GM23338 (cell line): ENCODE results near the gene DDX60. TPM values are rescaled to one million over a fixed set of nuclear protein-coding genes. Genes with fewer than 3 reads are reported as not detected.

Experiments
- ATAC-seq: fragments of 200-7000 bp; cut with Tn5 transposase; 3 replicates; pipeline ENCODE4 v1.9.1; 2020
- DNase-seq: peaks from one replicate; pipeline ENCODE4 v3.0.0-alpha.2; 2015; ENCODE audit warnings: low spot score
- H2AFZ ChIP-seq: fragments of 200-600 bp; sonication (generic); 2 replicates; pipeline ENCODE4 v1.8.0; 2016; ENCODE audit warnings: antibody characterized with exemption, mild to moderate bottlenecking, moderate library complexity
- H3F3A ChIP-seq: fragments of 200-600 bp; sonication (generic); replicated peaks from 2 replicates; pipeline ENCODE4 v1.8.0; 2017; ENCODE audit warnings: antibody characterized with exemption, mixed run types, low read depth
- H3K27ac ChIP-seq: fragments of 200-600 bp; sonication (generic); 2 replicates; pipeline ENCODE4 v1.6.1; 2016; ENCODE audit warnings: low read depth
- H3K27me3 ChIP-seq: fragments of 200-600 bp; sonication (generic); 2 replicates; pipeline ENCODE4 v1.8.0; 2016; ENCODE audit warnings: mild to moderate bottlenecking, mixed run types, moderate library complexity; ENCODE audit not compliant: insufficient read depth
- H3K36me3 ChIP-seq: fragments of 200-600 bp; sonication (generic); 2 replicates; pipeline ENCODE4 v1.8.0; 2016; ENCODE audit warnings: mild to moderate bottlenecking; ENCODE audit not compliant: insufficient read depth
- H3K4me1 ChIP-seq: fragments of 200-600 bp; sonication (generic); 2 replicates; pipeline ENCODE4 v1.8.0; 2016; ENCODE audit warnings: mild to moderate bottlenecking, moderate library complexity; ENCODE audit not compliant: insufficient read depth
- H3K4me2 ChIP-seq: fragments of 200-600 bp; sonication (generic); 2 replicates; pipeline ENCODE4 v1.7.1; 2017; ENCODE audit warnings: mixed run types
- H3K4me3 ChIP-seq: fragments of 200-600 bp; sonication (generic); 2 replicates; pipeline ENCODE4 v1.6.1; 2016; ENCODE audit warnings: mixed run types
- H3K79me2 ChIP-seq: fragments of 200-600 bp; sonication (generic); replicated peaks from 2 replicates; pipeline ENCODE4 v1.8.0; 2017; ENCODE audit warnings: mild to moderate bottlenecking; ENCODE audit not compliant: insufficient read depth
- H3K9me2 ChIP-seq: fragments of 200-600 bp; sonication (generic); 2 replicates; pipeline ENCODE4 v1.8.0; 2017; ENCODE audit not compliant: insufficient read depth
- H4K20me1 ChIP-seq: fragments of 200-600 bp; sonication (generic); replicated peaks from 2 replicates; pipeline ENCODE4 v1.8.0; 2017; ENCODE audit warnings: mild to moderate bottlenecking; ENCODE audit not compliant: insufficient read depth
- H3K27ac Mint-ChIP-seq: 2 replicates; pipeline ENCODE4 v1.8.0; 2020; ENCODE audit warnings: inconsistent platforms, mild to moderate bottlenecking, moderate library complexity, mixed read lengths
- H3K27me3 Mint-ChIP-seq: 3 replicates; pipeline ENCODE4 v1.8.0; 2022; ENCODE audit warnings: low read depth, mild to moderate bottlenecking, moderate library complexity, mixed read lengths, inconsistent platforms; ENCODE audit not compliant: insufficient read depth, poor library complexity
- H3K36me3 Mint-ChIP-seq: 3 replicates; pipeline ENCODE4 v1.8.0; 2021; ENCODE audit warnings: low read depth, mild to moderate bottlenecking, inconsistent platforms, moderate library complexity, mixed read lengths
- H3K4me1 Mint-ChIP-seq: 3 replicates; pipeline ENCODE4 v1.8.0; 2020; ENCODE audit warnings: mild to moderate bottlenecking, inconsistent platforms, mixed read lengths
- H3K4me3 Mint-ChIP-seq: 3 replicates; pipeline ENCODE4 v1.8.0; 2021; ENCODE audit warnings: moderate library complexity, mild to moderate bottlenecking, inconsistent platforms, mixed read lengths
- H3K9me3 Mint-ChIP-seq: 3 replicates; pipeline ENCODE4 v1.8.0; 2020; ENCODE audit warnings: moderate library complexity, mild to moderate bottlenecking, inconsistent platforms, mixed read lengths
- CREB1 ChIP-seq: fragments of 250-450 bp; sonication (Bioruptor Pico); IDR thresholded peaks from 2 replicates; pipeline ENCODE4 v1.5.0; 2020; ENCODE audit warnings: low read depth, mild to moderate bottlenecking, moderate library complexity
- CTCF ChIP-seq, 2 experiments: fragments of 200-600 bp in 1 of 2; sonication (generic) in 1 of 2; conservative IDR thresholded peaks; 2 replicates each; pipeline versions ENCODE4 v1.5.1 to v1.6.1; 2016 to 2017; ENCODE audit warnings: antibody characterized with exemption in 2 of 2, low read depth in 2 of 2, mild to moderate bottlenecking in 2 of 2, moderate library complexity in 1 of 2
- ETS1 ChIP-seq: IDR thresholded peaks from 2 replicates; pipeline ENCODE4 v1.6.1; 2016; ENCODE audit warnings: antibody characterized with exemption
- EZH2 ChIP-seq: fragments of 200-600 bp; sonication (generic); IDR thresholded peaks from one replicate; pipeline ENCODE4 v1.8.0; 2017; ENCODE audit warnings: antibody characterized with exemption, mild to moderate bottlenecking, low read depth; ENCODE audit not compliant: unreplicated experiment
- EZH2phosphoT487 ChIP-seq: fragments of 200-600 bp; sonication (generic); IDR thresholded peaks from one replicate; pipeline ENCODE4 v1.8.1; 2018; ENCODE audit warnings: antibody characterized with exemption; ENCODE audit not compliant: unreplicated experiment
- JUNB ChIP-seq: IDR thresholded peaks from one replicate; pipeline ENCODE4 v1.6.1; 2016; ENCODE audit warnings: antibody characterized with exemption; ENCODE audit not compliant: unreplicated experiment
- NANOG ChIP-seq: IDR thresholded peaks from 2 replicates; pipeline ENCODE4 v1.6.1; 2016; ENCODE audit warnings: antibody characterized with exemption, borderline replicate concordance
- POLR2AphosphoS5 ChIP-seq: IDR thresholded peaks from 2 replicates; pipeline ENCODE4 v1.6.1; 2016; ENCODE audit warnings: antibody characterized with exemption, low read depth
- REST ChIP-seq: IDR thresholded peaks from one replicate; pipeline ENCODE4 v1.6.1; 2018; ENCODE audit warnings: antibody characterized with exemption; ENCODE audit not compliant: unreplicated experiment
- STAT1 ChIP-seq: IDR thresholded peaks from one replicate; pipeline ENCODE4 v1.6.1; 2016; ENCODE audit warnings: antibody characterized with exemption; ENCODE audit not compliant: unreplicated experiment
- ZNF114 ChIP-seq: fragments of 250-450 bp; sonication (Bioruptor Pico); IDR thresholded peaks from 2 replicates; pipeline ENCODE4 v1.5.0; 2020; ENCODE audit warnings: mild to moderate bottlenecking, moderate library complexity
- ZNF331 ChIP-seq: fragments of 250-450 bp; sonication (Bioruptor Pico); IDR thresholded peaks from 2 replicates; pipeline ENCODE4 v1.5.0; 2020; ENCODE audit warnings: low read depth, mild to moderate bottlenecking, moderate library complexity
- ZNF462 ChIP-seq: fragments of 250-450 bp; sonication (Bioruptor Pico); IDR thresholded peaks from 2 replicates; pipeline ENCODE4 v1.5.0; 2020; ENCODE audit warnings: mild to moderate bottlenecking, moderate library complexity
- polyA plus RNA-seq: library from polyadenylated mRNA; unstranded; fragments of >200 nt; fragmentation: Nextera tagmentation; extraction: Ambion mirVana; gene quantifications from 2 replicates; pipeline ENCODE4 v1.2.1, GENCODE V29; 2016
- total RNA-seq: library from RNA; depleted of rRNA; stranded (reverse); fragments of >200 nt; shearing (Covaris generic); gene quantifications from 2 replicates; pipeline ENCODE4 v1.2.3, GENCODE V29; 2014

The DDX60 gene
- total and polyA plus RNA-seq, 2 experiments from 2014 or later = 1.0 to 1.4 TPM

GRCh38 chr4:168353746-168354145 is 35.2 kb upstream of the DDX60 start:
- Histone ChIP-seq H3K79me2 (no peaks in the 10 kb centered on the region), H2AFZ (no peak overlapping the region), H3K27me3 (no peaks in the 10 kb centered on the region), H3K4me2 (no peak overlapping the region), H3K9me2 (0 out of 2 replicates have a peak, but pooled peaks cover 4% of the 10 kb centered on the region), H3K36me3 (no peaks in the 10 kb centered on the region), H3K4me1 (no peaks in the 10 kb centered on the region), H4K20me1 (no peaks in the 10 kb centered on the region), H3K4me3 (no peak overlapping the region), H3F3A (no peaks in the 10 kb centered on the region), H3K27ac (no peak overlapping the region)
- Mint-ChIP-seq H3K36me3 (no peaks in the 10 kb centered on the region; the same call in 2 of the 3 replicates), H3K4me1 (no peaks in the 10 kb centered on the region), H3K27ac (no peak overlapping the region), H3K4me3 (no peak overlapping the region), H3K27me3 (peaks cover 1% of the 10 kb centered on the region), H3K9me3 (peaks cover 2% of the 10 kb centered on the region; the same call in 2 of the 3 replicates)
- DNase-seq = no peak
- no peak for ATAC-seq
- TF ChIP-seq JUNB (no peak), EZH2 (no peak), ZNF114 (CRISPR knock-in tag) (no peak), CREB1 (CRISPR knock-in tag) (no peak), POLR2AphosphoS5 (no peak), EZH2phosphoT487 (no peak), ZNF462 (CRISPR knock-in tag) (no peak), ZNF331 (CRISPR knock-in tag) (no peak), REST (no peak), CTCF (conservative IDR thresholded peaks at IDR 0.05; ENCODE audit: low read depth in 2 of 2) (no peak), NANOG (no peak), STAT1 (no peak), ETS1 (no peak)
